C1 segment of cervical spinal cord (tissue), 14 donors: ENCODE data around the gene EEF2K.
"Not testable (repeated sequence)": the region's sequence is repeated elsewhere in the genome, so short reads cannot be mapped to it uniquely, and the experiment has no call there.

Source experiments
- DNase-seq, 14 donors: peaks; one replicate each; lab custom pipeline; 2025; lab: John Stamatoyannopoulos, UW

Gene EEF2K

DNA sequence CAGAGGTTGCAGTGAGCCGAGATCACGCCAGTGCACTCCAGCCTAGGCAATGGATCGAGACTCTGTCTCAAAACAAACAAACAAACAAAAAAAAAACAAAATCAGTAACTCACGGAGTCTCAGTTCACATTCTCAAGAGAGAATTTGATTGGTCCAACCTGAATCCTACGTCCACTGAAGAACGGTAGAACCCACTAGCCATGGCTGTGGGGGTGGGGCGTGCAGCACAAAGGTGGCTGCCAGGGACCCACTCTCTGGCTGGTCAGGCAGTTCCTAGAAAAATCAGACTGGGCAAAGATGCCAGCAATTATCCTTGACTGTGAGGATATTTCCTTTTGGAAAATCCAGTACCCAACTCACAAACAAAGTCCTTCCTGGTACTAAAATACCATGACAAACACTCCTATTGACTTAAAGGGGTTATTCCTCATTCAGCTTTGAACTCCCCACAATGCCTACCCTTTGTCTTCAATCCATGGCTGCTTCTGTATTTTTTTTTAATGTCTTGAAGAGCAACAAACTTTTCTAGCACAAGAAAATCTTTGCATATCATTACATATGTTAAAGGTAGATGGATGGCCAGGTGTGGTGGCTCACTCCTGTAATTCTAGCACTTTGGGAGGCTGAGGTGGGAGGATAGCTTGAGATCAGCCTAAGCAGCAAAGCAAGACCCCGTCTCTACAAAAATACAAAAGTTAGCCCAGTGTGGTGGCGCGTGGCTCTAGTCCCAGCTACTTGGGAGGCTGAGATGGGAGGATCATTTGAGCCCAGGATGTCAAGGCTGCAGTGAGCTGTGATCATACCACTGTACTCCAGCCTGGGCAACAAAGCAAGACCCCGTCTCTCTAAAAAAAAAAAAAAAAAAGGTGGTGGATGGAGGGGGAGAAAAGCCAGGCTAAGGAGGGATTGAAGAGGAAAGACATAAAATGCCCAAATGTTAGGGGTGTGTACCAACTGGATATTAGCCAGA, 87.3 kb downstream of the EEF2K start:
- no peak for DNase-seq

DNA sequence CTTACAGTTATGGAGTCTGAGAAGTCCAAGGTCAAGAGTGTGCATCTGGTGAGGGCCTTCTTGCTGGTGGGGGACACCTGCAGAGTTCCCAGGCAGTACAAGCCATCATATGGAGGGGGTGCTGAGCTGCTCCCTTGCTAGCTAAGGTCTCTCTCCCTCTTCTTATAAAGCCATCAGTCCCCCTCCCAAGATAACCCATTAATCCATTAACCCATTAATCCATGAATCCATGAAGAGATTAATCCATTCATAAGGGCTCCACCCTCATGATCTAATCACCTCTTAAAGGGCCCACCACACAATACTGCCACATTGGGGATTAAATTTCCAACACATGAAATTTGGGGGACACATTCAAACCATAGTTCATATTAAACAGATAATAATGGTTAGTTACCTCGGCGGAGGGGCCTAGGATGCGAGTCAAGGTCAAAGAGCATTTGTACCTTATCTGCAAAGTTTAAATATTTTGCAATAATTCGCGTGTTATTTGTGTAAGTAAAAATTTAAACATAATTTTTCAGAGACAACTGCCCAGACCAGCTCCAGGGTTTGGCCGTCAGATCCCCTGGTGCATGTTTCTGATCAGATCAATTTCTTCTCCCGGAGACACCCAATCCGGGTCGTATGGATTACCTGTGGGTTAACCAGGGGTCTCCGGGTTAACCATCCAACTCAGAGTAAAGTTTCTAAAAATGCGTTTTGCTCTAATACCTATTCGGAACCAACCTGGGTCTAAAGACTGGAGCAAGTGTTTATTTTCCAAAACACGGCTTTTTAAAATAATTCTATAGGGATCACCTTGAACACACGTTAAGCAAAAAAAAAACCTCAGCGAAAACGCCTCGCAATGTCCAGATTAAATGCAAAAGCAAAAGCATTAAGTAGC, 90.4 kb downstream of the EEF2K start:
- DNase-seq = peak in 1 of 14 donors; percentile 39

DNA sequence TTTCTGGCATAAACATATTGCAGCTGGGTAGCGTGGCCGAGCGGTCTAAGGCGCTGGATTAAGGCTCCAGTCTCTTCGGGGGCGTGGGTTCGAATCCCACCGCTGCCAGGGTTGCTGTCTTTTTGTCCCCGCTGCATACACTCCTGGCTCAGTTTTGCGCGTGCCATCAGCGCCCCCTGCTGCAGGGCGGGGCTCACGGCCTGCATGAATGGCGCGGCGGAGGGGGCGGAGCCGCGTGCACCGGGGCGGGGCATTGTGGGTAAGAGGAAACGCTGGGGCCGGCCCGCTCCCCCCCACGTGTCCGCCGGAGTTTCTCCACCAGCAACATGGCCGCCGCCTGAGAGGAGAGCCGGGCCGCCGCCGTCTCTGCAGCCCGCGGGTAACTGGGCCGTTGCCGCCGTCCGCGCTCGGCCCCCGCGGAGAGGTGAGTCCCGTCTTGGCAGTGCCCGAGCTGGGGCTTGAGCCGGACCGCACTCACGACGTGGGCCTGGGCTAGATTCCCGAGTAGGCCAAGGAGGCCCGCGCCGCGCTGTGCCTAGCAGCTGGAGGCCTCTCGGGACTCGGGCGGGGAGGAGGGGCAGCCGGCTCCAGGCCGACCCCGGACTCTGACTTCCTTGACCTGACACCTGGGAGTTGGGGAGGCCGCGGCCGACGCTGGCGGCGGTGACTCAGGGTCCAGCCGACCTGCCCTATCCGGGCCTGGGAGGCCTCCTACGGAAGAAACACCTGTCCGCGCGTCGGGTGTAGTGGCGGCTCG, 91.2 kb downstream of the EEF2K start, which contains the start of gene POLR3E:
POLR3E (plus strand) TSS at position 296 of the 757 bp plus-strand sequence. CDS start 5,560 bp downstream, outside the sequence.
- DNase-seq = peak; percentile 90 to 99 (median 98)

DNA sequence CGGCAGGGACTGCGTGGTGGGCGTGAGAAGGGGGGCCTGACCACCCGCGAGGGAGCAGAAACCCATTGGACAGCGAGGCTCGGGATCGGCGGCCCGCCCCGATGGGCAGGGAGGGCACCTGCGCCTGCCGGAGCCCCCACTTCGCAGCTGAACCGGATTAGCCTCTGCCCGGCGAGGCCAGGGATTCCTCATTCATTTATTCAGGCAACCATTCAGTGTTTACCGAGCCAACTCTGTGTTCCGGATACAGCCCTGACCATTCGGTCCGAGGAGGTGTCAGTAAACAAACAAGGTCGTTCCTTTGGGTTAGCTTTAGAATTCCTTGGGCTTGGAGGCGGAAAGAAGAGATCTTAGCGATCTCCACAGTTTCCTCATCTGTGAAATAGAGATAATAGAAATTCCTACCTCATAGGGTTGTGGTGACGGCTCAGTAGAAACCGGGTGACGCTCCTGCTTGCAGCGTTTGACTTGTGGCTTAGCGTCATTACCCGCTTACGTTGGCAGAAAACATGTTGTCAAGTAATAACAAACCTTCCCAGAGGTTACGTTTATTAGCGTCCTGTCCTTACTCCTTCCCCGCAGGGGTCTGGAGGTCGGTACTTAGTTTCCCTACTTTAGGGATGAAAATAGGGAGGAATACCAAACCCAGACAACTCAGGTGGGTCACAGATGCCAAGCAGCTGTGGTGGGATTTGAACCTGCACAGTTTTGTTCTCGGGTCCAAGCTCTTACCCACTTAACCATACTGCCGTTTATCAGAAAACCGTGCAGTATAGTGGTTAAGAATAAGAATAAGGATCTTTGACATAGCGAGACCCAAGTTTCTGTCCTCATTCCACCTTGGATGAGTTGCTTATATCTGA, 92.0 kb downstream of the EEF2K start:
- DNase-seq = peak in 12 of 14 donors; percentile 22 to 75 (median 40)

DNA sequence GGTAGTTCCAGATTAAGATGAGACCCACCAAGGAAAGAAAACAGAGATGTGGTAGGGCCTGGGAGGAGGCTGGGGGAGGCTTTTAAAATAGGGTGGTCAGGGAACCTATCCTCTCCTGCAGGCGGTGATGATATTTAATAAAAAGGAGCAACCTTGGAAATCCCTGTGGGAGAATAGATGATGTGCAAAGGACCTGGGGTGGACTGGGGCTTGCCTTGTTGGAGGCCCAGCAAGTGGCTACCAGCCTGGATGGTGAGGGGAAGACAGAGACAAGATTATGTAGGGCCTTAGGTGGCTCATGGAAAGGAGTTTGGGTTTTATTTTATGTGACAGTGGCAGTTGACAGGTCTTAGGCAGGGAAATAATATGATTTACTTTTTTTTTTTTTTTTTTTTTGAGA, 93.0 kb downstream of the EEF2K start:
- no peak for DNase-seq

DNA sequence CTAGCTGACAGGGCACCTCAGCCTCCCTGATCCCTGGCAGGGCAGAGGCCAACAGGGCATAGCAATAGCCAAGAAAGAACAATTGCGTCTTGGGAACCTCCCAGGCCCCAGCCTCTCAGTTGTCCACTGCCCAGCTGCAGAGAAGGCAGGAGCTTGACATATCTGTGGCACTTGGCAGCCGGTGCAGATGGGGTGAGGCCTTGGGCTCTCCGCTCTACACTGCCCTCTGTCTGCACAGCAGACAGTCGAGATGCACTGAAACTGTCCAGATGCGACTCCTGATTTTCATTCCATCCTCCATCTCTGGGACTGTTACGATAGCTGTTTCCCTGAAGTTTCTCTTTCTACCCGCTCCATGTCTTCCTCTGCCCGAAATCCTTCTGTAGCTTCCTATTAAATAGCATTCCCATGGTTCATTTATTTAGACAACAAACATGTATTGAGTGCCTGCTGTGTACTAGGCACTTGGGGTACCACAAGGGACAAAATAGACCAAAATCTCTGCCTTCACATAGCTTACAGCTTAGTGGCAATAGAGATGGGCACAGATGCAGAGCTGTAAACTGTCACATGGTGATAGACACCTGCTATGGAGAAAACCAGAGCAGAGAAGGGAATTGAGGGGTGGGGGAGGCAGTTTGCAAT, 94.5 kb downstream of the EEF2K start:
- DNase-seq = peak in 13 of 14 donors; percentile 3 to 63 (median 36)

DNA sequence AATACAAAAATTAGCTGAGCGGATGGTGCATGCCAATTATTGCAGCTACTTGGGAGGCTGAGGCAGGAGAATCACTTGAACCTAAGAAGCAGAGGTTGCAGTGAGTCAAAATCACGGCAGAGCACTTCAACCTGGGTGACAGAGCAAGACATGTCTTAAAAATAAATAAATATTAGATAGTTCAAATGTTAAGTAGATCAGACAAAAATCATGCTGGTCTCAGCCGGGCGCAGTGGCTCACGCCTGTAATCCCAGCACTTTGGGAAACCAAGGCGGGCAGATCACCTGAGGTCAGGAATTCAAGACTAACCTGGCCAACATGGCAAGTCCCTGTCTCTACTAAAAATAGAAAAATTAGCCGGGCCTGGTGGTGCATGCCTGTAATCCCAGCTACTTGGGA, 95.3 kb downstream of the EEF2K start:
- not testable (repeated sequence) for DNase-seq

DNA sequence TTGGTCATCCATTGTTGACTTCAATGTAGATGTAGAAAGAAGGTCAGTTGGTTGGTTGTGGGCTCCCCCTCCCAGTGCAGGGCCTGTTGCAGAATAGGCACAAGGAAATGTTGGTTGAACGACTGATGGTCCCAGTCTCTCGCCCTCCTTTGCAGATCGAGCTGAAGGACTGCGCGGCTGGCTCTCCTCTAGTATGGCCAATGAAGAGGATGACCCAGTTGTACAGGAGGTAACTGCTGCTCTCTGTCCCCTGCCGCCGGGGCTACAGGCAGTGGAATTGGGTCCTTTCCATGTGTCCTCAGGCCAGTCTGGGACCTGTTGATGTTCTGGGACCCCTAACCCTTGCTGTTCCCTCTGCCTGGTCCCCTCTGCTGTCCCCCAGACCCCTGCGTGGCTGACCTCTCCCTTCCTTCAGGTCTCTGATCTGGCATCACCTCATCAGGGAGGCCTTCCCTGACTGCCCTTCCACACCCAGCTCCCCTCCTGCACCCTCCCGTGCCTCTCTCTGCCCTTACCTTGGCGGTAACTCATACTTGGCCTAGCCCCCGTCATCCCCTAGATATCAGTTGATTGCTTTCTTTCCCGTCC, 96.8 kb downstream of the EEF2K start:
- no peak for DNase-seq

DNA sequence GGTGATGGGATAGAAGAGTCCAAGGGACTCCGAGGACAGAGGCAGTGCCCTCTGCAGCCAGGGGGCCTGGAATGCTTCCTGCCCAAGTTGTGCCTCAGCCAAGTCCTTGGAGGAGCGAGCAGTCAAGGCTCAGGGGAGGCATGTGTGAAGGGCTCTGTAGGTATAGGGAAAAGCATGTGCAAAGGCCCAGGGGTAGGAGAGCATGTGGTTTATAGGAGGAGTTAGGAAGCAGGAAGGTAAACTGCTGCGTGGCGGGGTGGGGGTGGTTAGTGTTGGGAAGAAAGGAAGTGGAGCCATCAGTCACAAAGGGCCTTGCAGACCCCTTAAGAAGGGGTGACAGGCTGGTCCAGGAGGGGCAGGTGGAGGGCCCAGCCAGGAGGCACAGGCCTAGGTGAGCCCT, 98.3 kb downstream of the EEF2K start:
- DNase-seq = no peak

DNA sequence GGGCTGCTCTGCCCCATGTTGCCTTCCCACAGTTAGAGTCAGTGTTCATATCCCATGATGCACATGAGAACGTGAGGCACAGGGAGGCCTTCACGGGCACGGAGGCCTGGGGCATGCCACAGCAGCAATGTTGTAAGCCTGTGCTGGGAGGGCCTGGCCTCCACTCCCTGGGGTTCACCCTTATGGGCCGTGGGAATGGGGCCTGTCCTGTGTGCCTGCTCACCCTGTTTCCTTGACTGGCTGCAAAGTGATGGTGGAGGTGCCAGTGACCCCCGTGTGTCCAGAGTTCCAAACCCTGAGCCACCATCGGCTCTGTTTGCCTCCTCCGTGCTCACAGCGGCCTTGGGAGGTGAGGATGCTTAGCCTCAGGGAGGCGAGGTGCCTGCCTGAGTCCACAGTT, 100.7 kb downstream of the EEF2K start:
- DNase-seq = no peak

DNA sequence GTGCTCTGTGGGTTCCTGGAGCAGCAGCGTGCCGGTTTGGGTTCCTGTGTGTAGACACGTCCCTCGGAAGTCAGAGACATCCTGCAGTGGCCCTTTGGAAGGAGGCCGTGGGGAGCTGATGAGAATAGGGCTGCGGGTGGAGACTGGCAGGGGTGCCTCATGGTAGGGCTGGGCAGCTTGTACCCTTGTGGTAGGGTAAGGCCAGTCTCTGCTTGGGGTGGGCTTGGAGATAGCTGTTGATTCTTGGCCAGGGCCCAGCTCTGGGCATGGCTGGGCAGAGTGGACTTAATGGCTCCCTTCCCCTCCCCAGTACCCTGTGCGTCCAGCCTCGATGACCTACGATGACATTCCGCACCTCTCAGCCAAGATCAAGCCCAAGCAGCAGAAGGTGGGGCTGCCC, 101.8 kb downstream of the EEF2K start:
- DNase-seq = no peak

DNA sequence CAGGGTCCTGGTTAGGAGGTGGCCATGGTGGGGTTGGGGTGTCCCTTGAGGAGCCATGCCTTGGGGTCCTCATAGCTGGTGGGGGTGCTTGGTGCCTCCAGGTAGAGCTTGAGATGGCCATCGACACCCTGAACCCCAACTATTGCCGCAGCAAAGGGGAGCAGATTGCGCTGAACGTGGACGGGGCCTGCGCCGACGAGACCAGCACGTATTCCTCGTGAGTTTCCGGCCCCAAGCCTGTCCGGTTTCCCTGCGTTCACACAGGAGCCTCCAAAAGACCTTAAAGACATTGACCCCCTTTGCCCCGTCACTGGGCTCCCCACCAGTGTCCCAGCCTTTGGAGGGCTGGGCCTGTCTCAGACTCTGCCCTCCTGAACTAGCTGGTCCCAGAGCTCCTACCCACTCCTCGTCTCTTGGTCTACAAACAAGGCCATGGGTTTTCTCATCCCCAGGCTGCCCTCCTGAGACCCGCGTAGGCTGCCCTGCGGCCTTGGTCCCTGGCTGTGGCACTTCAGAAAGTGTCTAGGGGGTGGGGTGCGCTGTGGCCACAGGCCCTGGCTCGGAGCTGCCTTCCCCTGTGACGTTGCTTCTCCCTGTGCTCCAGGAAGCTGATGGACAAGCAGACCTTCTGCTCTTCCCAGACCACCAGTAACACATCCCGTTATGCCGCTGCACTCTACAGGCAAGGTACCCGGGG, 102.9 kb downstream of the EEF2K start:
- DNase-seq = no peak

DNA sequence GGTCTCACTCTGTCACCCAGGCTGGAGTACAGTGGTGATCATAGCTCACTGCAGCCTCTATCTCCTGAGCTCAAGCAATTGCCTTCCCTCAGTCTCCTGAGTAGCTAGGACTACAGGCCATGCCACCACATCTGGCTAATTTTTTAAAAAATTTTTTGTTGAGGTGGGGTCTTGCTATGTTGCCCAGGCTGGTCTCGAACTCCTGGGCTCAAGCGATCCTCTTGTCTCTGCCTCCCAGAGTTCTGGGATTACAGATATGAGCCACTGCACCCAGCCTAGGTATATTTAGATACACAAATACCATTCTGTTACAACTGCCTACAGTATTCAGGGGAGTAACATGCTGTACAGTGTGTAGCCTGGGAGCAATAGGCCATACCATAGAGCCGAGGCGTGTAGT, 105.4 kb downstream of the EEF2K start:
- no peak for DNase-seq

DNA sequence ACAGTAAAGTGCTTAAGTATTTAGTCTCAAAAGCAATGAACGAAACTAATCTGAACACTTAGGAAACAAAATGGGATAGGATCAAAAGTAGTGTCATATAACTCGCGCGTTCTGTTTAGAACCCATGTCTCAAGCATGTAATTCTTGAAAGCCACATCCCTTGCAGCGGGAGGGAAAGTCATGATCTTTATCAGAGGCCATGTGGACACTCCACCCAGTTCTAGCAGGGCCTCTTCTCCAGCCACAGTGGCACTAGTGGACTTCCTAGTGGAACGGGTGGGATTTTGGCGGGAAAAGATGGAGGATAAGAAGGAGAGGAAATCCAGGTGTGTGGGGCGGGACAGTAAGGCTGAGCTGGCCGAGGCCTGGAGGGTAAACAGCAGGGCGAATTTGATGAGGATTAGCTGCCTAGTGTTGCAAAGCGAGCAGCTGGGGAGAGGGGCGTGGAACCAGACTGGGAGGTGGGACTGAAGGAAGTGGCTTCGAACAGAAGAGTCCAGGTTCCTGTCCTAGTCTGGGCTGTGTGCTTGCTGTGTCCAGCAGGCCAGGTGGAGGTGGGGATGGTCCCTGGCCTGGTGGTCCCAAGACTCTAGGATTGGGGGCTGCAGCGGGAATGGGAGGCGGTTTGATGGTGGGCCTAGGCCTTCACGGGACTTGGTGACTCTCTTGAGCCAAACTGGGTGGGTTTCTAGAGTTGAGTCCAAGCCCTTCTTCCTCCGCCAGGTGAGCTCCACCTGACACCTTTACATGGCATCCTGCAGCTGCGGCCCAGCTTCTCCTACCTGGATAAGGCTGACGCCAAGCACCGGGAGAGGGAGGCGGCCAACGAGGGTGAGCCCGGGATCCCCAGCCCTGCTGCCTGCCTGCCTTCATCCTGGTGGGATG, 107.1 kb downstream of the EEF2K start:
- DNase-seq = no peak

DNA sequence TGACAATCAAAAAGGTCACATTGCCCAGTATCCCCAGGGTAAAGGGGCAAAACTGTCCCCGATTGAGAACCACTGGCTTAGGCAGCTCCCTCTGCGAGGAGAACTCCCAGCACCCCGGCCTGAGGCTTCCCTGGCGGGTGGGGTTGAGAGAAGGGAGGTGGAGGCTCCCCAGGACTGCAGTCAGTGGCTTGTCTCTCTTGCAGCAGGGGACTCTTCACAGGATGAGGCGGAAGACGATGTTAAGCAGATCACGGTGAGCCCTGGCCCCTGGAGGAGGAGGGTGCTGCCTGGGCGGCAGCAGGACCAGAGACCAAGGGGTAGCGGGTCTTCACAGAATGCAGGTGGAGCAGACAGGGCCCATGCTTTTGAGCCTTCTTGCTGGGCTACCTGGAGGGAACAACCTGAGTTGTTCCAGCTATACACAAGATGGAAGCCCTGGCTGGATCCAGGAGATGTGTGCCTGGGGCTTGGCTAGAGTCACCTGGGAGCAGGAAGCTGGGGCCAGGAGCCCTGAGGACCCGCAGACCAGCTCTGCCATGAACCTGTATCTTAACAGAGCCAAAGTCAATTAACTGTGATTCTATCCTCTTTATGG, 107.9 kb downstream of the EEF2K start:
- DNase-seq = no peak

DNA sequence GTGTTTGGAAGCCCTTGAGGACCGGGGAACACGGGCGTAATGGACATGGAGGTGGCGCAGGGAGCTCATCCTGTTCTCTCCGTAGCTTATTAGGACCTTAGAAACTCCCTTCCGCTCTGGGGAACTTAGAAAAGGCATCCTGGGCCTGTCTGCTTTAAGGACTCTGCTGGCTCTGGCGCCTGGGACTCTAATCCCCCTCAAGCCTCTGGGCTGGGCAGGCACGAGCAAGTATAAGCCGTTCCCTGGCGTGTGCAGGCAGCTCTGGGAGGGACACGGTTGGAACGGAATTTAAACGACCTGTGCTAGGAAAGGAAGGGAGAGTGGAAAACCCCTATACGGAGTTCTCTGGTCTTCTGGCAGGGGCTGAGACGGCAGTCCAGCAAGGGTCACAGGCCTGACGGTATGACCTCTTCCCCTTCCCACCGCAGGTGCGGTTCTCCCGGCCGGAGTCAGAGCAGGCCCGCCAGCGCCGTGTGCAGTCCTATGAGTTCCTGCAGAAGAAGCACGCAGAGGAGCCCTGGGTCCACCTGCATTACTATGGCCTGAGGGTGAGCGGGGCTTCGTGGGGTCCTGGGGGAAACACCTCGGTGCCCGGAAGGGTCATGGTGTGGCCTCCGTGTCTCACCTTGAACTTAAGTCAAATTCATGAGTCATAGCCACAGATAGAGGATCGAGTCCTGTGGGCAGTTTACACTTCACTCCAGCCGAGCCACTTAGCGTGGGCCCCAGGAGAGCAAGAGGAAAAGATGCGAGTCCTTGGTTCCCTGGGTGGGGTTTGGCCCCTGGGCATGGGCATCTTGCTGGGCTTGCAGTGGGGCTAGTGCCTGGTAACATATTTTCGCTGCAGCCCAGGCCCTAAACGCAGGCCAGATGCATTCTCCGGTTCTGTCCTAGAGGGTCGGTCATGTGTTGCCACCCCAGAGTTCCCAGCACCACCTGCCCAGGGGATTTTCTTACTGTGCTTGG, 108.9 kb downstream of the EEF2K start:
- DNase-seq = no peak
